GM18867 (cell line): ENCODE measurements around the gene POLD4.

Experiments
- ATAC-seq: cut with Tn5 transposase; IDR thresholded peaks from one replicate; pipeline ENCODE4 v1.9.1; 2021; ENCODE audit warnings: mild to moderate bottlenecking, moderate library complexity; ENCODE audit not compliant: unreplicated experiment

The POLD4 gene

GRCh38 chr11:67371911-67372320 is 18.6 kb upstream of the POLD4 start:
- ATAC-seq: no peak

- ATAC-seq: no peak
Observed at GRCh38 chr11:67371189-67371910, 18.0 kb upstream of the POLD4 start.

- ATAC-seq: no peak
Observed at GRCh38 chr11:67370351-67371076, 17.2 kb upstream of the POLD4 start.

- ATAC-seq: no peak
Observed at GRCh38 chr11:67369801-67370284, 16.5 kb upstream of the POLD4 start.

GRCh38 chr11:67369275-67369674 is 15.9 kb upstream of the POLD4 start:
- no peak for ATAC-seq

GRCh38 chr11:67368621-67369020 is 15.3 kb upstream of the POLD4 start:
- peak; percentile 45 for ATAC-seq

GRCh38 chr11:67367761-67368227 is 14.4 kb upstream of the POLD4 start:
- ATAC-seq: no peak

GRCh38 chr11:67366961-67367760 is 13.8 kb upstream of the POLD4 start:
- no peak for ATAC-seq

- ATAC-seq: no peak
Observed at GRCh38 chr11:67366546-67366945, 13.2 kb upstream of the POLD4 start.

GRCh38 chr11:67365736-67366444 is 12.5 kb upstream of the POLD4 start:
- no peak for ATAC-seq

GRCh38 chr11:67364783-67365722 is 11.7 kb upstream of the POLD4 start:
- ATAC-seq: no peak

GRCh38 chr11:67364169-67364568 is 10.8 kb upstream of the POLD4 start:
- ATAC-seq: no peak

- ATAC-seq: no peak
Observed at GRCh38 chr11:67357831-67358670, 4.7 kb upstream of the POLD4 start.

GRCh38 chr11:67356864-67357561 is 3.7 kb upstream of the POLD4 start:
- ATAC-seq: no peak

- ATAC-seq: no peak
Observed at GRCh38 chr11:67356387-67356863, 3.1 kb upstream of the POLD4 start.

- no peak for ATAC-seq
Observed at GRCh38 chr11:67355794-67356386, 2.5 kb upstream of the POLD4 start.

- no peak for ATAC-seq
Observed at GRCh38 chr11:67355023-67355793, 1.9 kb upstream of the POLD4 start.
